D721Med (cell line): Measurements from ENCODE around the gene SLIT1.

Experiments used
- DNase-seq: peaks from one replicate; pipeline ENCODE4 v3.0.0; 2011; ENCODE audit warnings: low spot score; ENCODE audit not compliant: insufficient read length
- FAIRE-seq: peaks from 2 replicates; lab custom pipeline; 2011; peaks lifted over from hg19 to GRCh38; lab: Jason Lieb, UNC
- TF ChIP-seq, protein P1 (sequence below): IDR thresholded peaks from 2 replicates; pipeline ENCODE4 v1.5.1; 2012; ENCODE audit warnings: mild to moderate bottlenecking, control low read depth; ENCODE audit not compliant: insufficient read depth; ENCODE audit errors: missing control alignments

Gene SLIT1

DNA sequence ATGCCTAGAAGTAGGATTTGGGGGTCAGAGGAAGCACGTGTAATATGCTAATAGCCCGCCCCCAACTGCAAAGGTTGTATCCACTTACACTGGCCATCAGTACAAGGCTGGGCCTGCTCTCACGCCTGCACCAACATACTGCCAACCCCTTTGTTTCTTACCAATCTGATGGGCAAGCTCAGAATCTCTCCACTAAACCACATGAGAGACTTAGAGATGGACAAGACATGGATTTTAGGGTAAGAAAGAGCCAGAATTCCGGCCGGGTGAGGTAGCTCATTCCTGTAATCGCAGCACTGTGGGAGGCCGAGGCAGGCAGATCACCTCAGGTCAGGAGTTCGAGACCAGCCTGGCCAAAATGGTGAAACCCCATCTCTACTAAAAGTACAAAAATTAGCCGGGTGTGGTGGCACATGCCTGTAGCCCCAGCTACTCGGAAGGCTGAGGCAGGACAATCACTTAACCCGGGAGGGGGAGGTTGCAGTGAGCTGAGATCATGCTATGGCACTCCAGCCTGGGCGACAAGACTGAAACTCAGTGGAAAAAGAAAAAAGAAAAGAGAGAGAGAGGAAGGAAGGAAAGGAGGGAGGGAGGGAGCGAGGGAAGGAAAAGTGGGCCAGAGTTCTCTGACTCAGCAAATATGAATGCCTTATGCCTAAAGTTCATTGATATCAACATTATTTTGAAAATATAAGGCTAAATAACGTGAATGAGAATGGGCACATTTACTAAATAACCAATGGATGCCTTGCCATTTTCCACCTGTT lies 162.2 kb downstream of the SLIT1 start:
- FAIRE-seq: no peak
- DNase-seq: no peak
- TF ChIP-seq, protein P1, sequence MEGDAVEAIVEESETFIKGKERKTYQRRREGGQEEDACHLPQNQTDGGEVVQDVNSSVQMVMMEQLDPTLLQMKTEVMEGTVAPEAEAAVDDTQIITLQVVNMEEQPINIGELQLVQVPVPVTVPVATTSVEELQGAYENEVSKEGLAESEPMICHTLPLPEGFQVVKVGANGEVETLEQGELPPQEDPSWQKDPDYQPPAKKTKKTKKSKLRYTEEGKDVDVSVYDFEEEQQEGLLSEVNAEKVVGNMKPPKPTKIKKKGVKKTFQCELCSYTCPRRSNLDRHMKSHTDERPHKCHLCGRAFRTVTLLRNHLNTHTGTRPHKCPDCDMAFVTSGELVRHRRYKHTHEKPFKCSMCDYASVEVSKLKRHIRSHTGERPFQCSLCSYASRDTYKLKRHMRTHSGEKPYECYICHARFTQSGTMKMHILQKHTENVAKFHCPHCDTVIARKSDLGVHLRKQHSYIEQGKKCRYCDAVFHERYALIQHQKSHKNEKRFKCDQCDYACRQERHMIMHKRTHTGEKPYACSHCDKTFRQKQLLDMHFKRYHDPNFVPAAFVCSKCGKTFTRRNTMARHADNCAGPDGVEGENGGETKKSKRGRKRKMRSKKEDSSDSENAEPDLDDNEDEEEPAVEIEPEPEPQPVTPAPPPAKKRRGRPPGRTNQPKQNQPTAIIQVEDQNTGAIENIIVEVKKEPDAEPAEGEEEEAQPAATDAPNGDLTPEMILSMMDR: no peak

DNA sequence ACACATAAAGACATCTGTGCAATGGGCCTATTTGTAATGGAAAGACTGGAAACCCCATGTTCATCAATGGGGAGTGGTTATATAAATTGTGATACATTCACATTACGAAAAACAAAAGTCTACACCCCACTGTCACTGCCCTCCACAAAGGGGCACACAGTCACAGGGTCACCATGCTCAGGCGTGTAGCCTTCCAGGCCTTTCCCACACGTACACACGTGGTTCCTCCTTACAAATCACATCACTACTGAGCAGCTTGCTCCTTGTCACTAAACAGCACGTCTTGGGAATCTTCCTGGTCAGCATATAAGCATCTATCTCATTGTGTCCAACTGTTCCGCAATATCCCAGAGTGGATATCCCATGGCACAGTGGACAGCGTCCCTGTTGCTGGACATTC lies 163.1 kb downstream of the SLIT1 start:
- FAIRE-seq (no peak), DNase-seq (no peak)
- TF ChIP-seq, protein P1: no peak

DNA sequence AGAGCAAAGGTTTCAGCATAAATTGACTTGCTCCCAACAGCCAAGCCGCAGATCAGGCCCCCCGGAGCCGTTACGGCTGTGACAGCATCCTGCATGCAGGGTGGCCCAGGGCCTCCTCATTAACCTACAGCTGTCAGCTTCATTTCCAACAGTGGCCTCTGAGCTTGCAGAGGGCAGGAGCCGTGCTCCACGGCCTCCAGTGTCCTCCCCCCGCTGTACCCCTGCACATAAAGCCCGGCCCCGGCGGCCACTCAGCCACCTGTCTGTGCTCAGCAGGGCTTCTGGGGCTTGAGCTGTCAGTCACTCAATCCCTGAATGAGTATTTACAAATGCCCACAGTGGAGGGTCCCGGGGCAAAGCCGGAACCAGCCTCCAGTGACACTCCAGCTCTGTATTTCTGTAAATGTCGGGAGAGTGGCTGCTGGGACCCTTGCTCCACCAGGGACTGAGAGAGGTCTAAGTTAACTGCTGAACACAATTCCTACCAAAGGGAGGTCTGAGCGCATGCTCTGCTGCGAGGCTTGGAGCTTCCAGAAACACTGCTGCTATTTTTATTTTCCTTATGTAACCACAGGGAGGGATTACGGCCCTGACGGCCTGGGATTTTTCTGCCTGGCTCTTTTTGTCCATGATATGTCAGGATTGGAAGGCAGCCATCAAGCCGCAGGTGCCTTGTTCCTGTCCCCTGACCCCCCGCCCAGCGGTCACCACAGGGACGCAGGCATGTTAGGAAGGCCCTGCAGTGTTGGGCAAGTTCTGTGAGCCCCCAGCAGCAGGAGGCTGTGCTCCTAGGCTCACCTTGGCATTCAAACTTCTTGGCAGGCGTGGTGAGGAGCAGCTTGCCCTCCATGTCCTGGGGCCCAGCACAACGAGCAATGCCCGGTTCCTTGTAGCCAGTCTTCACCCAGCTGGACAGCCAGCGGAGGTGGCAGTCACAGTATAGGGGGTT lies 165.0 kb downstream of the SLIT1 start:
- no peak for FAIRE-seq
- no peak for DNase-seq
- TF ChIP-seq, protein P1: no peak

DNA sequence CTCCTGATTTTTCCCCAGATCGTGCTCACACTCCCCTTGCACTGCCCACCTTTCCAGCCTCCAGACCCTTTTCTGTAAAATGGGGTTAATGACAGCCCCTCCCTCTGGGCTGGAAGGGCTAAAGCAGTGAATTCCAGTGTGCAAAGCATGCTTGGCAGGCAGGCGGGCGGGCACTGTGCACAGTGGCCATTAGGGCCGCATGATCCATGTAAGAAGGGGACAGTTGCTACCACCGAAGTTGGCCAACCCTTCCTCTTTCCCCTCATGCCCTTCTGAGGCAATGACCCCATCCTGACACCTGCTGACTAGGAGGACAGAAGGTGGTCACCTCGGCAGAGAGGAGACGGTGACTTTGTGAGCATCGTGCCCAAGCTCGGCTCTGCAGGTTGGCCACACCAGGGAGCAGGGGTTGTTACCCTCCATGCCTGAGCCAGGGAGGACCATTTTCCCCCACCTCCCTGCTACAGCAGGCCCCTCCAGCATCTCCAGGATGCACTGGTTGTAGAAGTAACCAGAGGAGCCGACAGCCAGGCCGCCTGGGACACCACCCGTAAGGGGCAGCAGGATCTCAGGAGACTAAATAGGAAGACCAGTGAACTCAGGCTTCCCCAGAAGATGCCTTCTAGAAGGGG lies 166.4 kb downstream of the SLIT1 start:
- FAIRE-seq: no peak
- TF ChIP-seq, protein P1: no peak

DNA sequence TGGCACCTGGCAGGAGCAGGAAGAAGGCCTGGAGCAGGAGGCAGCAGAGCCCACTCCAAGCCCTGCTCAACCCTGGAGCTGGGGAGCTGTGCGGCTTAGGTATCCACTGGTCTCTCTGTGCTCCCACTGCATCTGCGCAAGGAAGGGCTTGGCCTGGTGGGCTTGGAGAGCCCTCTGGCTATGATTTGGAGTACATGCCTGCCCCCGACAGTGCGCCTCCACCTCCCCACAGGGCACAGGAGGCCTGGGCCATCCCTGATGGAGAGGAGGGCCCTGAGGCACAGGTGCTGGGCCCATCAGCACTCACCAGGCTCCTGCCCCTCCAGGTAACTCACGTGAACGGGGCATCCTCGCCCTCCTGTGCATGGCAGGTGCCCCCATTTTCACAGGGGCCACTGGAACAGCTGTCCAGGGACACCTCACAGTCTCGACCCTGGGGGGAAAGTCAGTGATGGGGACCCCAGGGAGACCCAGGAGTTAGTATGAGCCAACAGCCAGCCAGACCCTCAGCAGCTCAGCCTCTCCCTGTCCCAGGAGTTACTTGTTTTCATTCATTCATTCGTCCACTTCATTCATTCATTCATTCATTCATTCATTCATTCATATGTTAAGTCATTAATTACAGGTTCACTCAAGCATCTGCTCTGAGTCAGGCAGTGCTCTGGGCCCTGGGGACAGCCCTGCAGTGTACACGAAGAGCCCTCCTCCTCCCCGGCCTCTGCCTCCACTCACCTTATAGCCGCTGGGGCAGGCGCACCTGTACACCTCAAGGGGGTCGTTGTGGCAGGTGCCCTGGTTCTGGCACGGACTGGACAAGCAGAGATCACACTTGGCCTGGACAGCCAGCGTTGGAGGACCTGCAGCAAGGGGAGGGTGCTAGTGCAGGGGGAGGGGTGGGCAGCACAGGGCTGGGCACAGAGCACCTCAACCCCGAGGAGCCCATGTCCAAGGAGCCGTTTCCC lies 167.2 kb downstream of the SLIT1 start:
- FAIRE-seq: no peak
- DNase-seq: no peak
- TF ChIP-seq, protein P1: no peak

More for the DNA sequence above, 166.4 kb downstream of the SLIT1 start:
- no peak for DNase-seq

DNA sequence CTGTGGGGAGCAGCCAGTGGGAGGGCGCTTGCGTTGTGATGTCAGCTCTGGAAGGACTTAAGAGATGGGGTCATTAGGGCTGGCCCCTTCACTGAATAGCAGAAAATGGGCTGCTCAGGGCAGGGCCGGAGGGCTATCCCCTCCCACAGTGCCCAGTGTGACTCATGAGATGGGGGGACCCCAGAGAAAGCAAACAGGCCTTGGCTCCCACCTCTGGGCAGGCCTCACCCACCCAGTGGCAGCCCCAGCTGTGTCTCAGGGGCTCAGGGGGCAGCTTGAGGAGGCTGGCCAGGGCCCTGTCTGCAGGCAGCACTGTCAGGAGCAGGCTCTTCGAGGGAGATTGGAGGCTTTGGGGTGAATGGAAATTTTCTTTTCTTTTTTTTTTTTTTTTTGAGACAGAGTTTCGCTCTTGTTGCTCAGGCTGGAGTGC lies 168.3 kb downstream of the SLIT1 start:
- FAIRE-seq (no peak), DNase-seq (no peak)
- TF ChIP-seq, protein P1: no peak
